ENCODE measurements around the gene PCSK6. TPM values are rescaled to one million over a fixed set of nuclear protein-coding genes. Genes with fewer than 3 reads are reported as not detected.

PCSK6 gene
- polyA plus RNA-seq, 3 donors = 0.05 to 0.10 TPM; not detected in 1

DNA sequence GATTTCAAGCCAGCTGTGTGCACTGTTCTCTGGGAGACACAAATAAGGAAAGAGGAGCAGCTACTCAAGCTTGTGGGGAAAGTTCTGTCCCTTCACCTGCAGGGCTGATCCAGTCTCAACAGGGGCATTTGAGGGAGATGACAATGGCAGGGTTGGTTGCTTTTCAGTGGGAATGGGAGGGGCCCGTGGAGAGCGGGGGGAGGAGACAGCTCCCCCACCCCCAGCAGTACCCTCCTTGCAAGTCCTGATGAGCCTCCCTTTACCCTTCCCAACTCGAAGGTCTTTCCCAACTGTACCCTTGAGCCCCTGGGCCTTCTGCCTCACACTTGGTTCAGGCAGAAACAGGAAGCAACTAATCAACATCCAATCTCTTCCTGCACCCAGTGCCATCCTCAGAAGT lies 122.7 kb downstream of the PCSK6 start:
- H3K4me3 Mint-ChIP-seq = no peak overlapping the region
- H3K27me3 ChIP-seq (ENCODE audit: control insufficient read depth in 2 of 2, insufficient read depth in 2 of 2, low read length in 2 of 2) = peaks cover 0 to 2% of the 10 kb centered on the region in 2 donors
- no peaks in the 10 kb centered on the region for H3K36me3 ChIP-seq (replicated peaks in 1 of 2; ENCODE audit: control insufficient read depth in 1 of 2, insufficient read depth in 2 of 2, low read length in 2 of 2)
- H3K27me3 Mint-ChIP-seq (ENCODE audit: low read depth in 3 of 3) = peaks cover 12 to 14% (median 12%) of the 10 kb centered on the region in 3 donors
- DNase-seq = no peak
- no peaks in the 10 kb centered on the region for H3K4me1 ChIP-seq (ENCODE audit: control insufficient read depth in 1 of 2, insufficient read depth in 2 of 2, low read length in 2 of 2)
- peaks cover 0 to 3% (median 2%) of the 10 kb centered on the region in 7 donors for H3K9me3 Mint-ChIP-seq
- H3K9me3 ChIP-seq (replicated peaks in 1 of 2; ENCODE audit: control insufficient read depth in 1 of 2, insufficient read depth in 1 of 2, low read length in 2 of 2) = no peaks in the 10 kb centered on the region
- WGBS (ENCODE audit: insufficient coverage) = 20% methylated on average over 1 of the region's 3 CpGs
- H3K27ac Mint-ChIP-seq = peak overlapping the region in 1 of 7 donors; percentile 11
- H3K9ac ChIP-seq (ENCODE audit: insufficient read depth, low read length, poor library complexity, severe bottlenecking) = no peak overlapping the region
- H4K20me1 ChIP-seq (ENCODE audit: insufficient read depth, low read length) = no peaks in the 10 kb centered on the region
- TF ChIP-seq CTCF (IDR thresholded peaks at IDR 0.05) = no peak
- no peaks in the 10 kb centered on the region for H3K79me2 ChIP-seq (ENCODE audit: insufficient read depth, low read length)
- H3K4me2 ChIP-seq (replicated peaks; ENCODE audit: extremely low read depth, low read length, poor library complexity, severe bottlenecking) = no peak overlapping the region
- intact Hi-C loops (cut with micrococcal nuclease) = no loop called here
- H3K4me3 ChIP-seq (replicated peaks in 1 of 3; ENCODE audit: low read depth in 2 of 3, low read length in 3 of 3) = no peak overlapping the region
- H3K27ac ChIP-seq (ENCODE audit: low read depth in 1 of 2, low read length in 2 of 2) = no peak overlapping the region
- H2AFZ ChIP-seq (ENCODE audit: insufficient read depth, low read depth, low read length, poor library complexity, severe bottlenecking) = no peak overlapping the region
- H3K4me1 Mint-ChIP-seq = no peaks in the 10 kb centered on the region
- no peaks in the 10 kb centered on the region for H3K36me3 Mint-ChIP-seq

- intact Hi-C loops (cut with micrococcal nuclease) = no loop called here
- no peak for TF ChIP-seq CTCF (IDR thresholded peaks at IDR 0.05)
- Histone ChIP-seq H3K9ac (ENCODE audit: insufficient read depth, low read length, poor library complexity, severe bottlenecking) (no peak overlapping the region), H3K27ac (ENCODE audit: low read depth in 1 of 2, low read length in 2 of 2) (no peak overlapping the region), H3K79me2 (ENCODE audit: insufficient read depth, low read length) (no peaks in the 10 kb centered on the region), H3K9me3 (replicated peaks in 1 of 2; ENCODE audit: control insufficient read depth in 1 of 2, insufficient read depth in 1 of 2, low read length in 2 of 2) (no peaks in the 10 kb centered on the region), H3K36me3 (replicated peaks in 1 of 2; ENCODE audit: control insufficient read depth in 1 of 2, insufficient read depth in 2 of 2, low read length in 2 of 2) (no peaks in the 10 kb centered on the region), H3K27me3 (ENCODE audit: control insufficient read depth in 2 of 2, insufficient read depth in 2 of 2, low read length in 2 of 2) (peaks cover 0 to 2% of the 10 kb centered on the region in 2 donors), H3K4me2 (replicated peaks; ENCODE audit: extremely low read depth, low read length, poor library complexity, severe bottlenecking) (no peak overlapping the region), H3K4me3 (replicated peaks in 1 of 3; ENCODE audit: low read depth in 2 of 3, low read length in 3 of 3) (no peak overlapping the region), H3K4me1 (ENCODE audit: control insufficient read depth in 1 of 2, insufficient read depth in 2 of 2, low read length in 2 of 2) (no peaks in the 10 kb centered on the region), H2AFZ (ENCODE audit: insufficient read depth, low read depth, low read length, poor library complexity, severe bottlenecking) (no peak overlapping the region), H4K20me1 (ENCODE audit: insufficient read depth, low read length) (no peaks in the 10 kb centered on the region)
- Mint-ChIP-seq H3K27me3 (ENCODE audit: low read depth in 3 of 3) (peaks cover 12 to 18% (median 17%) of the 10 kb centered on the region in 3 donors), H3K36me3 (no peaks in the 10 kb centered on the region), H3K9me3 (peaks cover 0 to 3% (median 2%) of the 10 kb centered on the region in 7 donors), H3K4me3 (no peak overlapping the region), H3K4me1 (no peaks in the 10 kb centered on the region), H3K27ac (no peak overlapping the region)
- DNase-seq = no peak
- WGBS (ENCODE audit: insufficient coverage) = 75% methylated on average over 5 of the region's 8 CpGs
These were observed 126.4 kb downstream of the PCSK6 start for GRCh38 chr15:101362986-101363566.

Data from CD14-positive monocyte (primary cell).